Right atrium auricular region (tissue), 2 donors: ENCODE data around the gene CLIP2. TPM values are rescaled to one million over a fixed set of nuclear protein-coding genes. Genes with fewer than 3 reads are reported as not detected.

Source experiments
- DNase-seq: peaks from one replicate; pipeline ENCODE4 v3.0.0-alpha.2; 2019; ENCODE audit warnings: low spot score
- H3K27ac ChIP-seq, 2 donors: fragments of 200-600 bp; sonication (generic); 1 replicate in 1 of 2; 2 replicates in 1 of 2; pipeline ENCODE4 v1.5.1; 2016 to 2019
- H3K27me3 ChIP-seq, 2 donors: fragments of 200-600 bp; sonication (generic); one replicate each; pipeline versions ENCODE4 v1.5.1 to v1.6.0; 2017 to 2019
- H3K36me3 ChIP-seq: fragments of 200-600 bp; sonication (generic); one replicate; pipeline ENCODE4 v1.5.1; 2016
- H3K4me1 ChIP-seq, 2 donors: fragments of 200-600 bp; sonication (generic); one replicate each; pipeline versions ENCODE4 v1.5.1 to v1.6.0; 2017 to 2019
- H3K4me3 ChIP-seq, 2 donors: fragments of 200-600 bp; sonication (generic); 1 replicate in 1 of 2; 2 replicates in 1 of 2; pipeline ENCODE4 v1.5.1; 2017 to 2019; ENCODE audit warnings: mild to moderate bottlenecking in 1 of 2, moderate library complexity in 1 of 2
- H3K9me3 ChIP-seq, 2 donors: fragments of 200-600 bp; sonication (generic); one replicate each; pipeline ENCODE4 v1.5.1; 2019
- total RNA-seq, 2 donors: library from RNA; depleted of rRNA; stranded (reverse); fragments of >200 nt; gene quantifications; one replicate each; pipeline ENCODE4 v1.1.0, GENCODE V29; 2016
- TF ChIP-seq, protein P1 (sequence below), 2 donors: fragments of 200-600 bp; sonication (generic); IDR thresholded peaks; one replicate each; pipeline ENCODE4 v1.5.1; 2019; ENCODE audit warnings: antibody characterized with exemption in 2 of 2

Gene CLIP2
- total RNA-seq, 2 donors from 2014 or later = 9.5 to 12.1 TPM

DNA sequence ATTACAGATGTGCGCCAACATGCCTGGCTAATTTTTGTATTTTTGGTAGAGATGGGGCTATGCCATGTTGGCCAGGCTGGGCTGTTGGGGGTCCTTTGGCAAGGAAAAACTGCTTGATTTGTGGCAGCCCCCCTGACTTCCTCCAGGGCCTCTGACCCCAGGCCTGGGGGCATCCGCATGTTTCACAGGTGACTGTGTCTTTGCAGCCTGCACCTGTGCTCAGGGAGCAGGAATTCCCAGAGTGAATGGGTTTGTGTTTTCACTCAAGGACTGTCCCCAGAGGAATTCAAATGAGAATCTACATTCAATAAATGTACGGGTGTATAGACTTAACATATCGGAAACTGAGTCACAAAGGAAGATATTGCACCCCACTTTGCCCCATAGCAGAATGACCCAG lies 11.6 kb upstream of the CLIP2 start:
- TF ChIP-seq, protein P1, sequence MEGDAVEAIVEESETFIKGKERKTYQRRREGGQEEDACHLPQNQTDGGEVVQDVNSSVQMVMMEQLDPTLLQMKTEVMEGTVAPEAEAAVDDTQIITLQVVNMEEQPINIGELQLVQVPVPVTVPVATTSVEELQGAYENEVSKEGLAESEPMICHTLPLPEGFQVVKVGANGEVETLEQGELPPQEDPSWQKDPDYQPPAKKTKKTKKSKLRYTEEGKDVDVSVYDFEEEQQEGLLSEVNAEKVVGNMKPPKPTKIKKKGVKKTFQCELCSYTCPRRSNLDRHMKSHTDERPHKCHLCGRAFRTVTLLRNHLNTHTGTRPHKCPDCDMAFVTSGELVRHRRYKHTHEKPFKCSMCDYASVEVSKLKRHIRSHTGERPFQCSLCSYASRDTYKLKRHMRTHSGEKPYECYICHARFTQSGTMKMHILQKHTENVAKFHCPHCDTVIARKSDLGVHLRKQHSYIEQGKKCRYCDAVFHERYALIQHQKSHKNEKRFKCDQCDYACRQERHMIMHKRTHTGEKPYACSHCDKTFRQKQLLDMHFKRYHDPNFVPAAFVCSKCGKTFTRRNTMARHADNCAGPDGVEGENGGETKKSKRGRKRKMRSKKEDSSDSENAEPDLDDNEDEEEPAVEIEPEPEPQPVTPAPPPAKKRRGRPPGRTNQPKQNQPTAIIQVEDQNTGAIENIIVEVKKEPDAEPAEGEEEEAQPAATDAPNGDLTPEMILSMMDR (IDR thresholded peaks at IDR 0.05) = no peak
- no peak for DNase-seq
- Histone ChIP-seq H3K27me3 (no peaks in the 10 kb centered on the region), H3K36me3 (no peaks in the 10 kb centered on the region), H3K4me3 (no peak overlapping the region), H3K9me3 (no peaks in the 10 kb centered on the region), H3K4me1 (peaks cover 0 to 20% of the 10 kb centered on the region in 2 donors), H3K27ac (no peak overlapping the region)

DNA sequence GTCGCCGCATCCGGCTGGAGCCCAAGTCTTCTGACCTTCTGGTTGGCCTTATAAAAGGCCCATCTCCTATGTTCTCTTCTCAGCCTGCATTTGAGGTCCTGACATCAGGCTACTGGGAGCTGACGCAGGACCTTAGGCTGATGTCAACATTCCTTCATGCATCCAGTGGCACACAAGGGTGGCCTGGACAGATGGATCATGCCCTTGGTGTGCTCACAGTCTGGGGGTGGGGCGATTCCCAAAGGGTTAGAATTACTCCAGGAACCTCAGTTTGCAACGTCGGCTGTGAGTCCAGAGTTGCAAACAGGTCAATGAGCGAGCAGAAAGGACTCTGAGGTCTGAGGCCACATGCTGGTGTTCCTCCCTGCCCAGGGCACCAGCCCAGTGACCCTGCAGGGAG lies 8.2 kb upstream of the CLIP2 start:
- TF ChIP-seq, protein P1 (IDR thresholded peaks at IDR 0.05) = no peak
- Histone ChIP-seq H3K4me1 (peaks cover 0 to 16% of the 10 kb centered on the region in 2 donors), H3K4me3 (no peak overlapping the region), H3K36me3 (no peaks in the 10 kb centered on the region), H3K27ac (peak overlapping the region in 1 of 2 donors; percentile 89), H3K27me3 (no peaks in the 10 kb centered on the region), H3K9me3 (no peaks in the 10 kb centered on the region)
- DNase-seq = no peak

DNA sequence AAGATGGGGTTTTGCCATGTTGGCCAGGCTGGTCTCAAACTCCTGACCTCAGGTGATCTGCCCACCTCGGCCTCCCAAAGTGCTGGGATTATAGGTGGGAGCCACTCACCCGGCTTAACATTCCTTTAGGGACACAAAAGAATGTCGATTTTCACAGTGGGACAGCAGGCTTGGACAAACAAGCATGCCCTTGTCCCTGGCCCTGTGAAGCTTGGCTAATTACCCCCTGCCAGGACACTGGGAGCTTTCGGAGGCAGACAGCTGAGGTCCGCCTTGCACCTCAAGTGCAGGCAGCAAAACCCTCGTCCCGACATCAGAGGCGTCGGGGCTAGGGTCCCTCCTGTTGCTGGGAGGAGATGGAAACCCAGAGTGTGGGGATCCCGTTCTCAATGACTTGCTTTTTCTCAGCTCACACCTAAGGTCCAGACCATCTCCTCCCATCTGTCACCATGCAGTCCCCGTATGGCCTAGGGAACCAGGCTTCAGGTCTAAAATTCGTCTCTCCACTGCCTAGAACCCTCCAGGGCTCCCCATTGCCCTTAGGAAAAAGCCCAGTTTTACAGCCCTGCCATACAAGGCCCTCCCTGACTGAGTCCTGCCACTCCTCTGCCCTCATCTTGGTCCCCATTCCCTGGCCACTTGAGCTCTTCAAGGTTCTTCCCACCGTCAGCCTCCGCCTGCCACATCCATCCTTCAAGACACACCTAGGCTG lies 6.3 kb upstream of the CLIP2 start:
- no peaks in the 10 kb centered on the region for H3K27me3 ChIP-seq
- H3K4me3 ChIP-seq = no peak overlapping the region
- no peak overlapping the region for H3K27ac ChIP-seq
- peaks cover 0 to 18% of the 10 kb centered on the region in 2 donors for H3K4me1 ChIP-seq
- no peaks in the 10 kb centered on the region for H3K36me3 ChIP-seq
- TF ChIP-seq, protein P1 (IDR thresholded peaks at IDR 0.05) = no peak
- no peak for DNase-seq
- H3K9me3 ChIP-seq = no peaks in the 10 kb centered on the region

DNA sequence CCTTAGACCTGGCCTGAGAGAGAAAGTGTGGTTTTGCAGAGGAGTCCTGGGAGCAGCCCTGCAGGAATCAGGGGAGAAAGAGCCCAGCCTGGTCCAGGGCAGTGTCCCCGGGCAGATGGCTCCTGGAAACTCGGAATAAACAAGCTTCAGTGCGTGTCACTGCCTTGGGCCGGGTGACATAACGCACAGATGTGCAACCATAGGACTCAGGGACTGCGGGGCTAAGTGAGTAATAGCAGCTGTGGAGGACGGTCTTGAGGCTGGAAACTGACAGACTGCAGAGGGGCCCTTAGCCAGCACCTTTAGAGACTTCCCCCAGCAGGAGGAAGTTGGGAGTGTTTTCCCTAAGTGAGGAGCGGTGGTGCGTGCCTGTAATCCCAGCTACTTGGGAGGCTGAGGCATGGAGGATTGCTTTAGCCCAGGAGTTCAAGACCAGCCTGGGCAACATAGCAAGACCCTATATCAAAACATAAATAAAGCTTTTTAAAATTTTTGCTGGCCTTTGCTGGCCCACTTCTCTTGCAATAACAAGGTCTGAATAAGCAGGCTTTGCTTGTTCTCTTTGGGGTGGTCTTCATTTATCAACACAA lies 5.3 kb upstream of the CLIP2 start:
- Histone ChIP-seq H3K27me3 (no peaks in the 10 kb centered on the region), H3K4me1 (peaks cover 0 to 26% of the 10 kb centered on the region in 2 donors), H3K27ac (no peak overlapping the region), H3K9me3 (no peaks in the 10 kb centered on the region), H3K4me3 (no peak overlapping the region), H3K36me3 (no peaks in the 10 kb centered on the region)
- TF ChIP-seq, protein P1 (IDR thresholded peaks at IDR 0.05) = no peak
- no peak for DNase-seq

DNA sequence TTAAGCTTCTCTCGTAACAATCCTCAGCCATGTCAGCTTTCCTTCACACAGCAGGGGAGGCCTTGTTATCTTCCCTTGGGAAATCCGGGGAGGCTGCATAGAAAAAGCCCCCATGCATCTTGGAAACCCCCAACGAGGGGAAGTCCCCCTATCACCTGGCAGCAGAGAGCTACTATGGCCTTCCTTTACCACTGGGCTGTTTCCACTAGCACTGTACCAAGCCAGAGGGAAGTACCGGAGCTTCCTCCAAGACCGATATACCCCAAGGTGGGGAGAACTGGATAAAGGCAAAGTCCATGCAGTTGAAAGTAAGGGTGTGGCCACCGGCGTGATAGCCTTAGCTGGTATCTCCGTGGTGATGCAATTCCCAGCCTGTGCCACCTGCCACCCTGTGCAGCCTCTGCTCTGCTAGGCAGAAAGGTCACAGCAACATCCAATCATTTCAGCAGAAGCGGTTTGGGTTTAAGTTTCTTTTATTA lies 4.4 kb upstream of the CLIP2 start:
- Histone ChIP-seq H3K36me3 (no peaks in the 10 kb centered on the region), H3K4me3 (no peak overlapping the region), H3K4me1 (peaks cover 0 to 21% of the 10 kb centered on the region in 2 donors), H3K27ac (no peak overlapping the region), H3K9me3 (no peaks in the 10 kb centered on the region), H3K27me3 (no peaks in the 10 kb centered on the region)
- no peak for DNase-seq
- TF ChIP-seq, protein P1 (IDR thresholded peaks at IDR 0.05) = no peak
